ENCODE measurements around the gene AJAP1. TPM values are rescaled to one million over a fixed set of nuclear protein-coding genes. Genes with fewer than 3 reads are reported as not detected.

The AJAP1 gene
- total and polyA plus RNA-seq, 2 of the 8 experiments (the other 6 are each of a cell fraction or from before 2014, with no cell fraction given) = 1.9 to 6.2 TPM

DNA sequence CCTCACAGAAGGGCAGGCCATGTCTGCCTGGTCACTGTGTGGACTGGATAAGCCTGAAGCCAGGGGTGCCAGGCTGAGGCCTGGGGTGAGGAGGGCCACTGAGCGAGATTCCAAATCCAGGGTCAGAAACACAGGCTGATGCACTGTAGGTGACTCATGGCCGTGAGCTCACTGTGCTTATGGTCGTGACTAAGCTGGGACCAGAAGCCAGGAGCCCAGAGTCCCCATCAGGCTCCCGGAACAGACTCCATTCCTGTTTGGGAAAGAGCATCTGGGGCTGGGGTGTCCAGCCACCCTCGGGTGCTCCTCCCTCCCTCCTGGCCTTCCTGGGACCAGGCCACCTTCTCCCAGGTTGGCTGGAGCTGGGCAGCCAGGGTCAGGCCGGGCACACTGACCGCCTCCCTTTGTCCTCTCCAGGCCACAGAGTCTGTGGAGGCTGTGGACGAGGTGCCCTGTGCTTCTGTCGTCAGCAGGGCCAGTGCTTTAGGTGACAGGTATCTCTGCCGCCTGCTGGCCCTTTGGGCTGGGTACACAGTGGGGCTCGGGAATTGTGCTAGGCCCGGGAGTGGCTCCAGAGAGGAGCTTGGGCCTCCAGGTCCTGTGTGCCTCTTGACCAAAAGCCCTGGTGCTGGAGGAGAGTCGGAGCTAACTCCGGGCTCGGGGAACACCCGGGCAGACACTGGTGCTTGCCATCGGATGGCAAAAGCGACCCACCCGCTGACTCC, 36.7 kb downstream of the AJAP1 start (continued):
- TF ChIP-seq HDAC2 (IDR thresholded peaks at IDR 0.05; ENCODE audit: borderline replicate concordance in 1 of 2, low read depth in 2 of 2, low read length in 2 of 2) (no peak), CHD7 (IDR thresholded peaks at IDR 0.05; ENCODE audit: insufficient replicate concordance, low read length) (no peak), CHD1 (IDR thresholded peaks at IDR 0.05; ENCODE audit: low read depth, low read length) (no peak), NRF1 (IDR thresholded peaks at IDR 0.05; ENCODE audit: low read depth, low read length) (no peak), KDM5A (IDR thresholded peaks at IDR 0.05; ENCODE audit: low read length) (no peak), KDM1A (IDR thresholded peaks at IDR 0.05; ENCODE audit: borderline replicate concordance, low read length) (no peak), FOSL1 (IDR thresholded peaks at IDR 0.05; ENCODE audit: insufficient read depth, low read depth, low read length) (no peak), ASH2L (IDR thresholded peaks at IDR 0.05; ENCODE audit: low read length) (no peak), GTF2F1 (IDR thresholded peaks at IDR 0.05; ENCODE audit: borderline replicate concordance, low read depth, low read length) (no peak)

Data from H1 (cell line).